ES-I3 (cell line): ENCODE data around the gene WWOX.

ENCODE experiments used
- H3K36me3 ChIP-seq: 2 replicates; pipeline ENCODE4 v1.6.1; 2013; ENCODE audit warnings: mild to moderate bottlenecking, low read length, control low read depth, moderate library complexity; ENCODE audit not compliant: insufficient read depth
- H3K4me1 ChIP-seq: 2 replicates; pipeline ENCODE4 v1.6.1; 2013; ENCODE audit warnings: mild to moderate bottlenecking, control low read depth, low read length; ENCODE audit not compliant: insufficient read depth
- H3K9ac ChIP-seq: 2 replicates; pipeline ENCODE4 v1.6.1; 2013; ENCODE audit warnings: low read depth, mild to moderate bottlenecking, low read length, moderate library complexity
- H3K9me3 ChIP-seq: 2 replicates; pipeline ENCODE4 v1.6.1; 2013; ENCODE audit warnings: mild to moderate bottlenecking, low read length, moderate library complexity; ENCODE audit not compliant: control insufficient read depth, insufficient read depth

Gene WWOX

GRCh38 chr16:78956859-78957258 is 857.4 kb downstream of the WWOX start:
- no peak overlapping the region for H3K9ac ChIP-seq
- H3K4me1 ChIP-seq = no peaks in the 10 kb centered on the region
- no peaks in the 10 kb centered on the region for H3K36me3 ChIP-seq
- no peaks in the 10 kb centered on the region for H3K9me3 ChIP-seq

- H3K9me3 ChIP-seq = no peaks in the 10 kb centered on the region
- H3K9ac ChIP-seq = no peak overlapping the region
- no peaks in the 10 kb centered on the region for H3K4me1 ChIP-seq
- H3K36me3 ChIP-seq = no peaks in the 10 kb centered on the region
Measured at GRCh38 chr16:78957317-78958100, 858.1 kb downstream of the WWOX start.

DNA sequence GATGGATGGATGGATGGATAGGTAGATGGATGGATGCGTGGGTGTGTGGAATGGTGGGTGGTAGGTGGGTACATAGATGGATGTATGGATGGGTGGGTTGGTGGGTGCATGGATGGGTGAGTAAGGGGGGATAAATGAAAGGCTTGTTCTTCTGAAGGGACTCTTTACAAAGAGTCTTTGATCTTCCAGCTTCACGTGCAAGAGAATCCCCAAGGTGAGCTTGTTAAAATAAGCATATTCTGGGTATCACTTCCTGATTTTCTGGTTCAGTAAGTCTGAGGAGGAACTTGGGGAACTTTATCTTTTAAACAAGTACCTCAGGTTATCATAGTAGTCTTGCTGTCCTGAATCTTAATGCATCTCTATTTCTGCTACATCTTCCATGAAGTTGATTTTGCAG is 862.0 kb downstream of the WWOX start:
- Histone ChIP-seq H3K9me3 (peaks cover 2% of the 10 kb centered on the region; the same call in 1 of the 2 replicates), H3K4me1 (no peaks in the 10 kb centered on the region), H3K36me3 (no peaks in the 10 kb centered on the region), H3K9ac (no peak overlapping the region)

GRCh38 chr16:78962457-78962929 is 863.0 kb downstream of the WWOX start:
- Histone ChIP-seq H3K4me1 (no peaks in the 10 kb centered on the region), H3K9me3 (peaks cover 2% of the 10 kb centered on the region; the same call in 1 of the 2 replicates), H3K9ac (no peak overlapping the region), H3K36me3 (no peaks in the 10 kb centered on the region)

GRCh38 chr16:78967948-78968347 is 868.5 kb downstream of the WWOX start:
- Histone ChIP-seq H3K36me3 (no peaks in the 10 kb centered on the region), H3K4me1 (no peaks in the 10 kb centered on the region), H3K9ac (no peak overlapping the region), H3K9me3 (peaks cover 2% of the 10 kb centered on the region; the same call in 1 of the 2 replicates)

GRCh38 chr16:78969721-78970120 is 870.3 kb downstream of the WWOX start:
- H3K9me3 ChIP-seq = no peaks in the 10 kb centered on the region
- H3K9ac ChIP-seq = no peak overlapping the region
- no peaks in the 10 kb centered on the region for H3K36me3 ChIP-seq
- no peaks in the 10 kb centered on the region for H3K4me1 ChIP-seq

GRCh38 chr16:78970650-78971049 is 871.2 kb downstream of the WWOX start:
- Histone ChIP-seq H3K36me3 (no peaks in the 10 kb centered on the region), H3K9me3 (no peaks in the 10 kb centered on the region), H3K9ac (no peak overlapping the region), H3K4me1 (no peaks in the 10 kb centered on the region)

DNA sequence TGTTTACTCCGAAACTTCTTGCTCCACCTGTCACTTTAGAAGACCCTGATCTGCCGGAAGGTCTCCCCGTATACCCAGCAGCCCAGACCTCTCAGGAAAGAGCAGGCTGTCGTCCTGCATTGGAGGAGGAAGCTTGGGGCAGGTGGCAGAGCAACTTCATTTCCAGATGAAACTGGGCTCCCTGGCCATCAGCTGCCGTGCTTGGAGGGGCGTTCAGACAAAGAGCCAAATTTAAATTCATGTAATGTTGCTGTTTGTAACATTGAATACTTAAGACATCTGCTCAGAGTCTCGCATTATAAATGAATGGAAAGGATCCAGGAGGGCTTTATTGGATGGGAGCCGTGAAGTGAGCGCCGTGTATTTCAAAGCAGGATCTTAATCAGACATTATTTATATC is 872.6 kb downstream of the WWOX start:
- H3K4me1 ChIP-seq = no peaks in the 10 kb centered on the region
- H3K36me3 ChIP-seq = no peaks in the 10 kb centered on the region
- H3K9me3 ChIP-seq = no peaks in the 10 kb centered on the region
- no peak overlapping the region for H3K9ac ChIP-seq

DNA sequence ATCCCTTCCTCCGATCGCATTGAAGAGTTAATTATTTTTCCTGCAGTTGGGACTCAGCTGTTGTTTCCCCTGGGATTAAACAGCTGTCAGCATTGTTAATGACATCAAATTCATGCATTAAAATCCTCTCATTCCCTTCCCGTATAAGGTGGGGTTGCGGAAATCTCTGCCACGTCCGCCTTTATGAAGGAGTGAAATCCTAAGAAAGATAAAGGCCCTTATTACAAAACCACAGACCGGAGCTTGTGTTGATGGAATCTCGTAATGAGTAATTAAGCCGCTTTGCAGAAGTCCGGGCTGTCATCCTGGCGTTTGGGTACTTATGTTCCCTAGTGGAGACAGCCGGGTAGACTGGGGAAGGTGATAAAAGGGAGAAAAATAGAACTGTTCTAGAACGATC is 873.5 kb downstream of the WWOX start:
- no peaks in the 10 kb centered on the region for H3K9me3 ChIP-seq
- H3K4me1 ChIP-seq = no peaks in the 10 kb centered on the region
- no peak overlapping the region for H3K9ac ChIP-seq
- no peaks in the 10 kb centered on the region for H3K36me3 ChIP-seq

DNA sequence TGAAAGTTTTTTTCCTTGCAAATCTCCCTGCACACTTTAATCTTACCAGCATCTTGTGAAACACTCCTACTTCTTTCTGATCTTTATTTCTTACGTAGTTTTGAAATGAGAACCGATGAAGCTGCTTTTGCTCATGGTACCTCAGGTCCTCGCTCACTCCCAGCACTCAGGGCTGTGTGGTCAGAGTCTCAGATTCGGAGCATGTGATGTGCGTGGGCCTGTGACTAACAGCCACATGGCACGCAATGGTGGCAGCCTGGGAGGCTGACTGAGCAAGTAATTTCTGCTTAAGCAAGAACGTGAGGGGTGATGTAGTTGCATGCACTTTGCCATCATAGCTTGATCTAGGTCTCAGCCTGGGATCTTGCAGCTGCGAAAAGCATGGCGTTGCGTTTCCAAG is 876.8 kb downstream of the WWOX start:
- H3K4me1 ChIP-seq = no peaks in the 10 kb centered on the region
- no peak overlapping the region for H3K9ac ChIP-seq
- no peaks in the 10 kb centered on the region for H3K36me3 ChIP-seq
- H3K9me3 ChIP-seq = no peaks in the 10 kb centered on the region

GRCh38 chr16:78980825-78981224 is 881.4 kb downstream of the WWOX start:
- Histone ChIP-seq H3K4me1 (no peaks in the 10 kb centered on the region), H3K36me3 (no peaks in the 10 kb centered on the region; the same call in 1 of the 2 replicates), H3K9me3 (no peaks in the 10 kb centered on the region), H3K9ac (no peak overlapping the region)

DNA sequence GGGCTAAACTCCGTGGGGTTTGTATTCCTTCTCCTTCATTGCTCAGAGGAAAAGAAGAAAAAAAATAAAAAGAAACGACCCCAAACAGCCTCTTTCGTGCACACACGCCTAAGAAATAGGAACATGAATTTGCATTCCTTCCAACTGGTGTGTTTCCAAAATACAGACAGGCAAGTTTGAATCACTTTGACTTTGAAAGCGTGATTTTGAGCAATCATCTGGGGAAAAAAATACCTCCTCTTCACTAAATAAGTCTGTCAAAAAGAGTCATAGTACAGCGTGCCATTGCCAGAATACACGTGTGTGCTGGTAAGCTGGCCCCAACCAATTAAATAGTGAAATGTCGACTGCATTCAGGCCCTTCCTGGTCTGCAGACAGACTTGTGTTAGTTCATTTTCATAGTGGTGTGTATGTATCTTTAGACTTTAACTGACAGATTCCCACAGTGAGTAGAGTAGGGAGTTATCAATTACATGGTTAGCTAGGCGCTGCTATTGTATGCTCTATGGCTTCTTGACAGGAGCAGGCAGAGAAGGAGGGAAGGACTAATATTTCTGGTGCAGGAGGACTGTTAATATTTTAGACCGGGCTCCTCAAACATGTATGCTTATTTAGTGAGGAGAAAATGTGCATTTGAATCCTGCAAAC is 882.8 kb downstream of the WWOX start:
- H3K4me1 ChIP-seq = no peaks in the 10 kb centered on the region
- H3K9ac ChIP-seq = no peak overlapping the region
- H3K36me3 ChIP-seq = no peaks in the 10 kb centered on the region; the same call in 1 of the 2 replicates
- no peaks in the 10 kb centered on the region for H3K9me3 ChIP-seq

GRCh38 chr16:78984324-78984723 is 884.9 kb downstream of the WWOX start:
- Histone ChIP-seq H3K36me3 (no peaks in the 10 kb centered on the region; the same call in 1 of the 2 replicates), H3K9ac (no peak overlapping the region), H3K9me3 (no peaks in the 10 kb centered on the region), H3K4me1 (peaks cover 4% of the 10 kb centered on the region; the same call in 1 of the 2 replicates)

DNA sequence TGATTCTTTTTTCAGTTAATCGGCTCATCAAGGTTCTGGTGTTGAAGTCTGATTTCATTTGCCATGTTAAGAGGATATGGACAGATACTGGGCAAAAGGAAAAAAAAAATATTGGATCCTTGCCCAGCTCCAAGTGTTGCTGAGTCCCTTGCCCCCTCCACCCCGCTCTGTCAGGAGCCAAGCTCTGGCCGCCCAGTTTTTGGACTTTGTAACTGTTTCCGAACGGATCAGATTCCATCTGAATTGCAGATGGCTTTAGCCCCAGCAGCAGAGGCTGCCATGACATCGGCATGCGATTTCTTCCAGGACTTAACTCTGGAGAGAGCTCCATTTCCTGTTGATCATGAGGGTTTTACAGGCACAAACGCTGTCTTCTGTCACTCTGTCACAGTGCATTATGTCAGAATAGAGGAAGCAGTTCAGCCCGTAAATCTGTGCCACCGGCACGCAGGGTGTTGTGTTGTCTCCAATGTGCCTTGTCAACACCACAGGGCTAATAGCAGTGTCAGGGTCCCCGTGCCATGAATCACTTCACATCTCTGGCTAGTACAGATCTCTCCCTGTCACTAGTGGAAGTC is 885.5 kb downstream of the WWOX start:
- Histone ChIP-seq H3K9me3 (no peaks in the 10 kb centered on the region), H3K9ac (no peak overlapping the region), H3K36me3 (no peaks in the 10 kb centered on the region; the same call in 1 of the 2 replicates), H3K4me1 (peaks cover 4% of the 10 kb centered on the region; the same call in 1 of the 2 replicates)
